ENCODE results near the gene GULP1. TPM values are rescaled to one million over a fixed set of nuclear protein-coding genes. Genes with fewer than 3 reads are reported as not detected.

GULP1 gene
- total RNA-seq, 4 donors from 2014 or later, result 27.1 to 49.0 (median 36.8) TPM

- Histone ChIP-seq H3K36me3 (no peaks in the 10 kb centered on the region), H3K4me3 (no peak overlapping the region), H3K27ac (replicated peaks in 1 of 4) (no peak overlapping the region), H3K4me1 (peaks cover 0 to 9% (median 7%) of the 10 kb centered on the region in 4 donors), H3K9me3 (peaks cover 0 to 4% (median 0%) of the 10 kb centered on the region in 4 donors), H3K27me3 (no peaks in the 10 kb centered on the region)
- intact Hi-C loops (cut with DNase I), result no loop called here
- DNase-seq (ENCODE audit: extremely low spot score), result no peak
- TF ChIP-seq POLR2AphosphoS5 (IDR thresholded peaks at IDR 0.05) (no peak), CTCF (IDR thresholded peaks at IDR 0.05) (no peak)
Measured at GRCh38 chr2:188391354-188391753, 99.7 kb downstream of the GULP1 start.

GRCh38 chr2:188394931-188395472 lies 103.3 kb downstream of the GULP1 start:
- TF ChIP-seq POLR2AphosphoS5 (IDR thresholded peaks at IDR 0.05) (no peak), POLR2A (IDR thresholded peaks at IDR 0.05; ENCODE audit: low read depth) (no peak), CTCF (IDR thresholded peaks at IDR 0.05) (no peak), EP300 (IDR thresholded peaks at IDR 0.05) (no peak)
- Histone ChIP-seq H3K27ac (replicated peaks in 1 of 4) (no peak overlapping the region), H3K36me3 (no peaks in the 10 kb centered on the region), H3K9me3 (peaks cover 0 to 4% (median 0%) of the 10 kb centered on the region in 4 donors), H3K27me3 (no peaks in the 10 kb centered on the region), H3K4me3 (no peak overlapping the region), H3K4me1 (peaks cover 0 to 9% (median 7%) of the 10 kb centered on the region in 4 donors)
- intact Hi-C loops (cut with DNase I), result no loop called here
- 90% methylated on average over 4 of the region's 4 CpGs for WGBS
- DNase-seq (ENCODE audit: extremely low spot score), result no peak

GRCh38 chr2:188395903-188396689 lies 104.4 kb downstream of the GULP1 start:
- DNase-seq (ENCODE audit: extremely low spot score), result no peak
- no peaks in the 10 kb centered on the region for H3K36me3 ChIP-seq
- no peak for TF ChIP-seq CTCF (IDR thresholded peaks at IDR 0.05)
- TF ChIP-seq EP300 (IDR thresholded peaks at IDR 0.05), result no peak
- no peak for TF ChIP-seq POLR2AphosphoS5 (IDR thresholded peaks at IDR 0.05)
- TF ChIP-seq POLR2A (IDR thresholded peaks at IDR 0.05; ENCODE audit: low read depth), result no peak
- intact Hi-C loops (cut with DNase I), result no loop called here
- H3K27ac ChIP-seq (replicated peaks in 1 of 4), result no peak overlapping the region
- 98% methylated on average over 10 of the region's 10 CpGs for WGBS
- H3K27me3 ChIP-seq, result no peaks in the 10 kb centered on the region
- H3K4me3 ChIP-seq, result no peak overlapping the region
- H3K4me1 ChIP-seq, result peaks cover 0 to 9% (median 7%) of the 10 kb centered on the region in 4 donors
- peaks cover 0 to 4% (median 0%) of the 10 kb centered on the region in 4 donors for H3K9me3 ChIP-seq

- Histone ChIP-seq H3K36me3 (no peaks in the 10 kb centered on the region), H3K27ac (replicated peaks in 1 of 4) (no peak overlapping the region), H3K9me3 (no peaks in the 10 kb centered on the region), H3K4me1 (peaks cover 0 to 9% (median 7%) of the 10 kb centered on the region in 4 donors), H3K4me3 (no peak overlapping the region), H3K27me3 (no peaks in the 10 kb centered on the region)
- TF ChIP-seq POLR2A (IDR thresholded peaks at IDR 0.05; ENCODE audit: low read depth) (no peak), POLR2AphosphoS5 (IDR thresholded peaks at IDR 0.05) (no peak), EP300 (IDR thresholded peaks at IDR 0.05) (no peak), CTCF (IDR thresholded peaks at IDR 0.05) (no peak)
- DNase-seq (ENCODE audit: extremely low spot score), result no peak
- intact Hi-C loops (cut with DNase I), result no loop called here
- 91% methylated on average over 3 of the region's 3 CpGs for WGBS
Measured at GRCh38 chr2:188399159-188399558, 107.5 kb downstream of the GULP1 start.
